ENCODE measurements around the gene TTL. TPM values are rescaled to one million over a fixed set of nuclear protein-coding genes. Genes with fewer than 3 reads are reported as not detected.
A peak's percentile ranks its signal among the peaks of the same experiment; 100 is the strongest.

Gene TTL
- total RNA-seq, 1 experiment from 2014 or later: 58.9 TPM

GRCh38 chr2:112584134-112584890 lies 102.4 kb downstream of the TTL start, which contains the start of gene CHCHD5:
CHCHD5 (plus strand) TSS chr2:112584609; CDS start chr2:112584648, 39 bp downstream.
- H2BK20ac ChIP-seq (ENCODE audit: low read depth, low read length, poor library complexity, severe bottlenecking): no peak within 1 kb of the TSS
- peak within 1 kb of the TSS; percentile 90 for H3K9ac ChIP-seq (ENCODE audit: extremely low read depth, insufficient read length, low read length)
- H2AK5ac ChIP-seq (ENCODE audit: insufficient read length, low read length): no peak within 1 kb of the TSS
- no peak within 1 kb of the TSS for H2AFZ ChIP-seq (ENCODE audit: low read length)
- no peaks in the 10 kb centered on the region for H3K4me1 ChIP-seq (ENCODE audit: insufficient read depth, low read length)
- H3K79me1 ChIP-seq (ENCODE audit: insufficient read depth, low read depth, low read length, poor library complexity, severe bottlenecking): no peaks in the 10 kb centered on the region
- H3K4ac ChIP-seq (ENCODE audit: low read depth, low read length): peak within 1 kb of the TSS; percentile 28; the same call in 1 of the 2 replicates
- peak within 1 kb of the TSS; percentile 30 for H2BK5ac ChIP-seq (ENCODE audit: insufficient read length, low read length)
- peak within 1 kb of the TSS; percentile 86 for H3K18ac ChIP-seq (ENCODE audit: insufficient read length, low read depth, low read length)
- no peak within 1 kb of the TSS for H3T11ph ChIP-seq (ENCODE audit: low read length)
- H4K91ac ChIP-seq (ENCODE audit: insufficient read length, low read depth, low read length): no peak within 1 kb of the TSS
- no peak within 1 kb of the TSS for H3K23ac ChIP-seq (ENCODE audit: insufficient read length, low read depth, low read length)
- Mint-ChIP-seq H3K9me3 (no peaks in the 10 kb centered on the region), H3K27me3 (ENCODE audit: low read depth) (no peaks in the 10 kb centered on the region; the same call in 1 of the 2 replicates), H3K4me1 (peaks cover 17% of the 10 kb centered on the region in 2 experiments), H3K27ac (peak within 1 kb of the TSS; percentile 99 to 100 (median 99)), H3K36me3 (ENCODE audit: insufficient read depth in 1 of 3, low read depth in 3 of 3) (peaks cover 13 to 26% (median 19%) of the 10 kb centered on the region in 3 experiments), H3K4me3 (peak within 1 kb of the TSS; percentile 86 to 95)
- peak within 1 kb of the TSS; percentile 33 for H2BK12ac ChIP-seq (ENCODE audit: insufficient read length, low read depth, low read length)
- no peaks in the 10 kb centered on the region for H4K20me1 ChIP-seq (ENCODE audit: control insufficient read depth, insufficient read depth, insufficient read length)
- no CpG with 5 or more reads among the region's 54 CpGs for WGBS (ENCODE audit: extremely low coverage, insufficient read length, low lambda C conversion rate)
- peak; percentile 95 for DNase-seq
- H4K8ac ChIP-seq (replicated peaks; ENCODE audit: insufficient read length, low read depth, low read length): no peak within 1 kb of the TSS
- no peak within 1 kb of the TSS for H4K5ac ChIP-seq (ENCODE audit: insufficient read length, low read depth, low read length)
- TF ChIP-seq, protein P1, sequence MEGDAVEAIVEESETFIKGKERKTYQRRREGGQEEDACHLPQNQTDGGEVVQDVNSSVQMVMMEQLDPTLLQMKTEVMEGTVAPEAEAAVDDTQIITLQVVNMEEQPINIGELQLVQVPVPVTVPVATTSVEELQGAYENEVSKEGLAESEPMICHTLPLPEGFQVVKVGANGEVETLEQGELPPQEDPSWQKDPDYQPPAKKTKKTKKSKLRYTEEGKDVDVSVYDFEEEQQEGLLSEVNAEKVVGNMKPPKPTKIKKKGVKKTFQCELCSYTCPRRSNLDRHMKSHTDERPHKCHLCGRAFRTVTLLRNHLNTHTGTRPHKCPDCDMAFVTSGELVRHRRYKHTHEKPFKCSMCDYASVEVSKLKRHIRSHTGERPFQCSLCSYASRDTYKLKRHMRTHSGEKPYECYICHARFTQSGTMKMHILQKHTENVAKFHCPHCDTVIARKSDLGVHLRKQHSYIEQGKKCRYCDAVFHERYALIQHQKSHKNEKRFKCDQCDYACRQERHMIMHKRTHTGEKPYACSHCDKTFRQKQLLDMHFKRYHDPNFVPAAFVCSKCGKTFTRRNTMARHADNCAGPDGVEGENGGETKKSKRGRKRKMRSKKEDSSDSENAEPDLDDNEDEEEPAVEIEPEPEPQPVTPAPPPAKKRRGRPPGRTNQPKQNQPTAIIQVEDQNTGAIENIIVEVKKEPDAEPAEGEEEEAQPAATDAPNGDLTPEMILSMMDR (conservative IDR thresholded peaks at IDR 0.05): no peak; the same call in 2 of the 3 replicates
- no peak within 1 kb of the TSS for H2BK120ac ChIP-seq (ENCODE audit: low read depth, low read length, poor library complexity, severe bottlenecking)
- H3K27me3 ChIP-seq (ENCODE audit: insufficient read depth, low read length): no peaks in the 10 kb centered on the region
- H3K14ac ChIP-seq (ENCODE audit: insufficient read depth, low read length): peak within 1 kb of the TSS; percentile 89
- H3K27ac ChIP-seq (ENCODE audit: insufficient read length, low read depth, low read length): peak within 1 kb of the TSS; percentile 79
- peaks cover 13% of the 10 kb centered on the region for H3K23me2 ChIP-seq (ENCODE audit: insufficient read length, low read depth, low read length, poor library complexity, severe bottlenecking)
- H3K9me3 ChIP-seq (ENCODE audit: control insufficient read depth, low read depth, low read length): no peaks in the 10 kb centered on the region
- no peak within 1 kb of the TSS for H3K56ac ChIP-seq (ENCODE audit: insufficient read length, low read depth, low read length)
- peak within 1 kb of the TSS; percentile 18; the same call in 1 of the 2 replicates for H2BK15ac ChIP-seq (ENCODE audit: low read depth, low read length)
- no peaks in the 10 kb centered on the region for H3K79me2 ChIP-seq (ENCODE audit: insufficient read depth, low read length)
- peak within 1 kb of the TSS; percentile 88 for H3K4me2 ChIP-seq (ENCODE audit: insufficient read depth, insufficient read length, low read length)

All from H9 (cell line).